ENCODE measurements around the gene CLN5. TPM values are rescaled to one million over a fixed set of nuclear protein-coding genes. Genes with fewer than 3 reads are reported as not detected.

The CLN5 gene
- total and polyA plus RNA-seq, 9 donors = 31.7 to 52.2 (median 36.6) TPM

GRCh38 chr13:76980075-76980718 is 11.7 kb upstream of the CLN5 start:
- Histone ChIP-seq H3K4me1 (ENCODE audit: insufficient read depth) (peaks cover 2% of the 10 kb centered on the region), H3K9me3 (no peaks in the 10 kb centered on the region), H3K27ac (no peak overlapping the region), H3K4me3 (peak overlapping the region; percentile 17), H3K27me3 (no peaks in the 10 kb centered on the region), H3K36me3 (no peaks in the 10 kb centered on the region)
- 3 to 4% (median 3%) methylated on average over 34 of the region's 34 CpGs for WGBS, 3 donors
- intact Hi-C loops (cut with DNase I) = loop anchor here in 1 of 4 donors (10.0 kb wide), 1 partner anchor 1105 kb away; no protein-coding TSS in a partner anchor
- no peak for TF ChIP-seq POLR2A (IDR thresholded peaks at IDR 0.05)
- peak; percentile 69 to 89 (median 72) for TF ChIP-seq CTCF (IDR thresholded peaks at IDR 0.05)
- peak; percentile 71 to 88 (median 82) for DNase-seq

- WGBS, 3 donors = 72 to 77% (median 73%) methylated on average over 6 of the region's 6 CpGs
Measured at GRCh38 chr13:76982061-76982460, 9.8 kb upstream of the CLN5 start.

GRCh38 chr13:76983676-76984075 is 8.2 kb upstream of the CLN5 start:
- intact Hi-C loops (cut with DNase I) = loop anchor here in 1 of 4 donors (10.0 kb wide), 1 partner anchor 1109 kb away; no protein-coding TSS in a partner anchor
- no peak overlapping the region for H3K4me3 ChIP-seq
- no peak for DNase-seq
- 68 to 82% (median 78%) methylated on average over 5 of the region's 5 CpGs for WGBS, 3 donors
- TF ChIP-seq EP300 (IDR thresholded peaks at IDR 0.05) (no peak), CTCF (IDR thresholded peaks at IDR 0.05) (no peak), POLR2A (IDR thresholded peaks at IDR 0.05) (no peak)
- H3K9me3 ChIP-seq = no peaks in the 10 kb centered on the region
- H3K4me1 ChIP-seq (ENCODE audit: insufficient read depth) = peaks cover 2% of the 10 kb centered on the region
- H3K27me3 ChIP-seq = no peaks in the 10 kb centered on the region
- no peak overlapping the region for H3K27ac ChIP-seq
- no peaks in the 10 kb centered on the region for H3K36me3 ChIP-seq

More at GRCh38 chr13:76982061-76982460, 9.8 kb upstream of the CLN5 start:
- Histone ChIP-seq H3K27me3 (no peaks in the 10 kb centered on the region), H3K4me1 (ENCODE audit: insufficient read depth) (peaks cover 2% of the 10 kb centered on the region), H3K4me3 (no peak overlapping the region), H3K27ac (no peak overlapping the region), H3K9me3 (no peaks in the 10 kb centered on the region), H3K36me3 (no peaks in the 10 kb centered on the region)
- no peak for DNase-seq
- TF ChIP-seq EP300 (IDR thresholded peaks at IDR 0.05) = no peak
- TF ChIP-seq POLR2A (IDR thresholded peaks at IDR 0.05) = no peak
- no peak for TF ChIP-seq CTCF (IDR thresholded peaks at IDR 0.05)
- intact Hi-C loops (cut with DNase I) = loop anchor here in 1 of 4 donors (10.0 kb wide), 1 partner anchor 1107 kb away; no protein-coding TSS in a partner anchor

GRCh38 chr13:76991432-76991795 is 467 bp upstream of the CLN5 start:
- Histone ChIP-seq H3K27ac (peak overlapping the region; percentile 93), H3K4me1 (ENCODE audit: insufficient read depth) (peaks cover 9% of the 10 kb centered on the region), H3K9me3 (no peaks in the 10 kb centered on the region), H3K36me3 (no peaks in the 10 kb centered on the region), H3K4me3 (peak overlapping the region; percentile 88), H3K27me3 (no peaks in the 10 kb centered on the region)
- 22 to 26% (median 25%) methylated on average over 15 of the region's 15 CpGs for WGBS, 3 donors
- intact Hi-C loops (cut with DNase I) = loop anchor here in 1 of 4 donors (5.0 kb wide), 1 partner anchor 36 kb away; the partner anchor contains the start of gene FBXL3
- peak in 1 of 5 donors; percentile 9 for DNase-seq
- TF ChIP-seq POLR2A (IDR thresholded peaks at IDR 0.05) = no peak
- TF ChIP-seq EP300 (IDR thresholded peaks at IDR 0.05) = no peak

- DNase-seq = peak; percentile 25 to 47 (median 39)
- no peaks in the 10 kb centered on the region for H3K36me3 ChIP-seq
- H3K4me3 ChIP-seq = peak overlapping the region; percentile 88
- no peaks in the 10 kb centered on the region for H3K27me3 ChIP-seq
- H3K9me3 ChIP-seq = no peaks in the 10 kb centered on the region
- H3K4me1 ChIP-seq (ENCODE audit: insufficient read depth) = peaks cover 9% of the 10 kb centered on the region
- TF ChIP-seq POLR2A (IDR thresholded peaks at IDR 0.05) (no peak), CTCF (IDR thresholded peaks at IDR 0.05) (no peak), EP300 (IDR thresholded peaks at IDR 0.05) (no peak)
- 1% methylated on average over 20 of the region's 20 CpGs for WGBS, 3 donors
- intact Hi-C loops (cut with DNase I) = loop anchor here in 1 of 4 donors (5.0 kb wide), 1 partner anchor 35 kb away; the partner anchor contains the start of gene FBXL3
- peak overlapping the region; percentile 93 for H3K27ac ChIP-seq
Measured at GRCh38 chr13:76992548-76993001, 694 bp downstream of the CLN5 start.
